ENCODE measurements around the gene SPNS3. TPM values are rescaled to one million over a fixed set of nuclear protein-coding genes. Genes with fewer than 3 reads are reported as not detected.

The SPNS3 gene
- total and polyA plus RNA-seq, 2 donors (not counting 3 experiments of a cell fraction or from before 2014, with no cell fraction given) = 0.18 to 0.66 TPM

DNA sequence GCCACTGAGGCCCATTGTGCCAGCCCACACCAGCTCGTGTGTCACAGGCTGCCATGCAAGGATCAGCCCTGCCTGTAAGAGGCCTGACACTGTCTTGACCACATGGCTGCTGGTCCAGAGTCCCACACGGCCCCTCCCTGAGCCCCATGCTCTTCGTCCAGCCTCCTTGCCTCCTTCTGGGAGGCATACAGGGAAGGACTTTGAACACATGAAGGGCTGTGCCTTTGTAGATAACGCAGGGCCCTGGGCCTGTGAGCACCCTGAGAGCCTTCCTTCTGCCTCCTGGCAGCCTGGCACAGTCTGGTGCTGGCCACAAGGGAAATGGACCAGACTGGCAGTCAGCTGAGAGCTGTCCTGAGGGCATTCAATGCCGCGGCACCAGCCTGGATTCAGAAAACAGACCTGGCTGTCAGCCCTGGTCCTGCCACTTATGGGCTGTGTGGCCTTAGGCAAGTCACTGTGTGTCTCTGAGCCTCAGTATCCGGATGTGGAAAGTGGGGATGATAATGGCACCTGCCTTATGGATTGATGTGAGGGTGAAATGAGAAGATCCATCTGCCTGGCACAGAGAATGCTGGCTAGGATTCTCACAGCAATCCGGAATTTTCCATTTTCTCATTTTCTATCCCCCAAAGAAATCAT, 45.7 kb downstream of the SPNS3 start:
- CTCF ChIA-PET = no interaction called here
- no peak for DNase-seq (ENCODE audit: low read depth, low spot score)
- POLR2A ChIA-PET = no interaction called here
- no peaks in the 10 kb centered on the region for H3K27me3 ChIP-seq (ENCODE audit: control insufficient read depth in 2 of 2, insufficient read depth in 2 of 2, low read length in 2 of 2)
- peaks cover 13% of the 10 kb centered on the region for H3K4me1 ChIP-seq (ENCODE audit: control insufficient read depth, extremely low read depth, insufficient read depth, low read length)
- FAIRE-seq = no peak
- no peaks in the 10 kb centered on the region for H3K9me1 ChIP-seq (replicated peaks; ENCODE audit: control insufficient read depth, extremely low read depth, insufficient read depth, low read length)
- no peaks in the 10 kb centered on the region for H3K36me3 ChIP-seq (ENCODE audit: control insufficient read depth in 2 of 2, extremely low read depth in 1 of 2, insufficient read depth in 2 of 2, low read length in 2 of 2)
- H4K20me1 ChIP-seq (replicated peaks; ENCODE audit: control insufficient read depth, extremely low read depth, insufficient read depth, low read length) = no peaks in the 10 kb centered on the region
- intact Hi-C loops (cut with micrococcal nuclease) = no loop called here
- H3K9ac ChIP-seq (replicated peaks; ENCODE audit: extremely low read depth, insufficient read depth, low read length) = no peak overlapping the region
- TF ChIP-seq MYC (IDR thresholded peaks at IDR 0.05; ENCODE audit: low read depth, low read length) (no peak), POLR2AphosphoS5 (IDR thresholded peaks at IDR 0.05; ENCODE audit: insufficient read depth, low read depth, low read length) (no peak), GATA2 (IDR thresholded peaks at IDR 0.05; ENCODE audit: insufficient read depth, insufficient read length, low read depth, low read length) (no peak), JUN (IDR thresholded peaks at IDR 0.05; ENCODE audit: borderline replicate concordance, insufficient read depth, insufficient read length, low read depth) (no peak), EZH2 (IDR thresholded peaks at IDR 0.05; ENCODE audit: borderline replicate concordance, low read depth, low read length, severe bottlenecking) (no peak), POLR2A (IDR thresholded peaks at IDR 0.05; ENCODE audit: low read depth, low read length) (no peak), FOS (IDR thresholded peaks at IDR 0.05; ENCODE audit: borderline replicate concordance, insufficient read depth, low read length) (no peak)
- TF ChIP-seq, protein P1, sequence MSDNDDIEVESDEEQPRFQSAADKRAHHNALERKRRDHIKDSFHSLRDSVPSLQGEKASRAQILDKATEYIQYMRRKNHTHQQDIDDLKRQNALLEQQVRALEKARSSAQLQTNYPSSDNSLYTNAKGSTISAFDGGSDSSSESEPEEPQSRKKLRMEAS (IDR thresholded peaks at IDR 0.05; ENCODE audit: insufficient read depth, insufficient read length) = no peak
- TF ChIP-seq, protein P2, sequence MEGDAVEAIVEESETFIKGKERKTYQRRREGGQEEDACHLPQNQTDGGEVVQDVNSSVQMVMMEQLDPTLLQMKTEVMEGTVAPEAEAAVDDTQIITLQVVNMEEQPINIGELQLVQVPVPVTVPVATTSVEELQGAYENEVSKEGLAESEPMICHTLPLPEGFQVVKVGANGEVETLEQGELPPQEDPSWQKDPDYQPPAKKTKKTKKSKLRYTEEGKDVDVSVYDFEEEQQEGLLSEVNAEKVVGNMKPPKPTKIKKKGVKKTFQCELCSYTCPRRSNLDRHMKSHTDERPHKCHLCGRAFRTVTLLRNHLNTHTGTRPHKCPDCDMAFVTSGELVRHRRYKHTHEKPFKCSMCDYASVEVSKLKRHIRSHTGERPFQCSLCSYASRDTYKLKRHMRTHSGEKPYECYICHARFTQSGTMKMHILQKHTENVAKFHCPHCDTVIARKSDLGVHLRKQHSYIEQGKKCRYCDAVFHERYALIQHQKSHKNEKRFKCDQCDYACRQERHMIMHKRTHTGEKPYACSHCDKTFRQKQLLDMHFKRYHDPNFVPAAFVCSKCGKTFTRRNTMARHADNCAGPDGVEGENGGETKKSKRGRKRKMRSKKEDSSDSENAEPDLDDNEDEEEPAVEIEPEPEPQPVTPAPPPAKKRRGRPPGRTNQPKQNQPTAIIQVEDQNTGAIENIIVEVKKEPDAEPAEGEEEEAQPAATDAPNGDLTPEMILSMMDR (IDR thresholded peaks at IDR 0.05; ENCODE audit: extremely low read depth in 1 of 2, insufficient read depth in 1 of 2, low read depth in 1 of 2, low read length in 2 of 2) = no peak
- H3K4me3 ChIP-seq (replicated peaks in 1 of 3; ENCODE audit: insufficient read depth in 1 of 3, low read depth in 1 of 3, low read length in 3 of 3) = no peak overlapping the region
- no peak overlapping the region for H3K4me2 ChIP-seq (ENCODE audit: insufficient read depth, low read length)
- H3K79me2 ChIP-seq (ENCODE audit: control insufficient read depth, insufficient read depth, low read length) = no peaks in the 10 kb centered on the region
- H3K9me3 ChIP-seq (replicated peaks; ENCODE audit: control insufficient read depth, insufficient read depth, low read length) = no peaks in the 10 kb centered on the region
- H2AFZ ChIP-seq (ENCODE audit: low read depth, low read length) = no peak overlapping the region
- H3K27ac ChIP-seq (ENCODE audit: insufficient read depth, low read depth, low read length) = no peak overlapping the region
- dilution Hi-C loops (cut with MboI; ENCODE audit: extremely low pct_ligation_motif_present, low sequenced_read_pairs) = no loop called here
- BruUV-seq (replicated peaks) = no TSS peak

All from endothelial cell of umbilical vein (primary cell).